Measurements from ENCODE around the gene MEIKIN. TPM values are rescaled to one million over a fixed set of nuclear protein-coding genes. Genes with fewer than 3 reads are reported as not detected.
A peak's percentile ranks its signal among the peaks of the same experiment; 100 is the strongest.

MEIKIN gene
- total and polyA plus RNA-seq, 2 of the 13 experiments (the other 11 are each of a cell fraction or from before 2014, with no cell fraction given), result not detected

GRCh38 chr5:131994533-131995226, 49.2 kb upstream of the MEIKIN start (continued):
- TF ChIP-seq CC2D1A (CRISPR knock-in tag; IDR thresholded peaks at IDR 0.05) (no peak), GZF1 (CRISPR knock-in tag; IDR thresholded peaks at IDR 0.05) (no peak), ZNF678 (CRISPR knock-in tag; IDR thresholded peaks at IDR 0.05) (no peak), GPN1 (CRISPR knock-in tag; IDR thresholded peaks at IDR 0.05; ENCODE audit: borderline replicate concordance) (no peak), ZNF687 (CRISPR knock-in tag; IDR thresholded peaks at IDR 0.05) (peak; percentile 76), AGO1 (IDR thresholded peaks at IDR 0.05; ENCODE audit: low read depth, low read length, poor library complexity, severe bottlenecking) (no peak), HIVEP1 (CRISPR knock-in tag; IDR thresholded peaks at IDR 0.05) (no peak), HOXA3 (CRISPR knock-in tag; IDR thresholded peaks at IDR 0.05) (peak; percentile 36; the same call in 1 of the 2 replicates), ZNF543 (CRISPR knock-in tag; IDR thresholded peaks at IDR 0.05) (peak; percentile 74; the same call in 1 of the 2 replicates), MED1 (CRISPR knock-in tag; IDR thresholded peaks at IDR 0.05) (peak; percentile 44), HMGXB4 (CRISPR knock-in tag; IDR thresholded peaks at IDR 0.05; ENCODE audit: borderline replicate concordance in 1 of 2, low read depth in 1 of 2) (no peak), SRSF1 (optimal IDR thresholded peaks at IDR 0.05; ENCODE audit: low read depth, low read length) (no peak), NRL (CRISPR knock-in tag; IDR thresholded peaks at IDR 0.05; ENCODE audit: borderline replicate concordance) (no peak), NFRKB (IDR thresholded peaks at IDR 0.05) (no peak), CREBL2 (CRISPR knock-in tag; IDR thresholded peaks at IDR 0.05; ENCODE audit: borderline replicate concordance) (no peak), DR1 (CRISPR knock-in tag; IDR thresholded peaks at IDR 0.05) (no peak), AHR (CRISPR knock-in tag; IDR thresholded peaks at IDR 0.05) (no peak), ZFP36 (IDR thresholded peaks at IDR 0.05; ENCODE audit: borderline replicate concordance, low read depth, low read length, partially characterized antibody) (no peak), SIN3B (IDR thresholded peaks at IDR 0.05; ENCODE audit: low read length) (no peak), SMARCC2 (IDR thresholded peaks at IDR 0.05) (no peak), MXI1 (IDR thresholded peaks at IDR 0.05; ENCODE audit: borderline replicate concordance, low read depth, low read length) (no peak), SP5 (CRISPR knock-in tag; IDR thresholded peaks at IDR 0.05; ENCODE audit: borderline replicate concordance, low read depth) (peak; percentile 81)
- TF ChIP-seq, protein P1, sequence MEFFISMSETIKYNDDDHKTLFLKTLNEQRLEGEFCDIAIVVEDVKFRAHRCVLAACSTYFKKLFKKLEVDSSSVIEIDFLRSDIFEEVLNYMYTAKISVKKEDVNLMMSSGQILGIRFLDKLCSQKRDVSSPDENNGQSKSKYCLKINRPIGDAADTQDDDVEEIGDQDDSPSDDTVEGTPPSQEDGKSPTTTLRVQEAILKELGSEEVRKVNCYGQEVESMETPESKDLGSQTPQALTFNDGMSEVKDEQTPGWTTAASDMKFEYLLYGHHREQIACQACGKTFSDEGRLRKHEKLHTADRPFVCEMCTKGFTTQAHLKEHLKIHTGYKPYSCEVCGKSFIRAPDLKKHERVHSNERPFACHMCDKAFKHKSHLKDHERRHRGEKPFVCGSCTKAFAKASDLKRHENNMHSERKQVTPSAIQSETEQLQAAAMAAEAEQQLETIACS (CRISPR knock-in tag; IDR thresholded peaks at IDR 0.05), result no peak
